Measurements from ENCODE around the gene RORC.

RORC gene

GRCh38 chr1:151799179-151800022, 32.2 kb downstream of the RORC start:
- no peak for TF ChIP-seq CTCF (IDR thresholded peaks at IDR 0.05; ENCODE audit: low read depth, low read length)
- no peak overlapping the region for H3K4me3 ChIP-seq (ENCODE audit: low read depth, low read length)

- TF ChIP-seq CTCF (IDR thresholded peaks at IDR 0.05; ENCODE audit: low read depth, low read length), result no peak
- H3K4me3 ChIP-seq (ENCODE audit: low read depth, low read length), result no peak overlapping the region
Measured at GRCh38 chr1:151798571-151798970, 33.0 kb downstream of the RORC start.

- H3K4me3 ChIP-seq (ENCODE audit: low read depth, low read length), result peak overlapping the region; percentile 62
- no peak for TF ChIP-seq CTCF (IDR thresholded peaks at IDR 0.05; ENCODE audit: low read depth, low read length)
Measured at GRCh38 chr1:151790940-151791651, 40.5 kb downstream of the RORC start.

GRCh38 chr1:151790071-151790939, 41.3 kb downstream of the RORC start, which contains the start of gene TDRKH:
Gene TDRKH (minus strand): TSS chr1:151790500. CDS start chr1:151783022, 7,478 bp downstream.
- peak within 1 kb of the TSS; percentile 62 for H3K4me3 ChIP-seq (ENCODE audit: low read depth, low read length)
- TF ChIP-seq CTCF (IDR thresholded peaks at IDR 0.05; ENCODE audit: low read depth, low read length), result no peak; the same call in 1 of the 2 replicates

GRCh38 chr1:151787689-151788088, 43.9 kb downstream of the RORC start:
- no peak overlapping the region for H3K4me3 ChIP-seq (ENCODE audit: low read depth, low read length)
- TF ChIP-seq CTCF (IDR thresholded peaks at IDR 0.05; ENCODE audit: low read depth, low read length), result no peak

GRCh38 chr1:151783796-151784195, 47.8 kb downstream of the RORC start:
- TF ChIP-seq CTCF (IDR thresholded peaks at IDR 0.05; ENCODE audit: low read depth, low read length), result no peak

More at GRCh38 chr1:151783796-151784195, 47.8 kb downstream of the RORC start:
- H3K4me3 ChIP-seq (ENCODE audit: low read depth, low read length), result no peak overlapping the region
